ENCODE data around the gene KCTD11. TPM values are rescaled to one million over a fixed set of nuclear protein-coding genes. Genes with fewer than 3 reads are reported as not detected.

Gene KCTD11
- total RNA-seq, 2 experiments from 2014 or later = 5.0 to 6.1 TPM

GRCh38 chr17:7391307-7391706 is 39.3 kb downstream of the KCTD11 start:
- ChIA-PET CTCF (no interaction called here), POLR2A (no interaction called here)
- ATAC-seq (no peak), DNase-seq (no peak)
- peaks cover 26% of the 10 kb centered on the region for H3K4me1 Mint-ChIP-seq
- intact Hi-C loops (cut with DNase I, micrococcal nuclease) = no loop called here
- peaks cover 27% of the 10 kb centered on the region for H3K36me3 Mint-ChIP-seq (ENCODE audit: low read depth)
- no peaks in the 10 kb centered on the region for H3K27me3 Mint-ChIP-seq
- H3K4me3 Mint-ChIP-seq = no peak overlapping the region
- no peak overlapping the region for H3K27ac Mint-ChIP-seq
- H3K9me3 Mint-ChIP-seq (ENCODE audit: low read depth) = no peaks in the 10 kb centered on the region

GRCh38 chr17:7392696-7393612 is 41.0 kb downstream of the KCTD11 start:
- peaks cover 26% of the 10 kb centered on the region for H3K4me1 Mint-ChIP-seq
- H3K4me3 Mint-ChIP-seq = peak overlapping the region; percentile 88
- intact Hi-C loops (cut with DNase I, micrococcal nuclease) = no loop called here
- POLR2A ChIA-PET = no interaction called here
- H3K27ac Mint-ChIP-seq = peak overlapping the region; percentile 31
- peaks cover 25% of the 10 kb centered on the region for H3K36me3 Mint-ChIP-seq (ENCODE audit: low read depth)
- DNase-seq (no peak), ATAC-seq (no peak)
- CTCF ChIA-PET = interaction anchor here (0.7 to 1.2 kb wide), 2 partner anchors 11 to 51 kb away, joined by 3 read pairs; no protein-coding TSS in a partner anchor
- no peaks in the 10 kb centered on the region for H3K27me3 Mint-ChIP-seq
- H3K9me3 Mint-ChIP-seq (ENCODE audit: low read depth) = no peaks in the 10 kb centered on the region

- Mint-ChIP-seq H3K36me3 (ENCODE audit: low read depth) (peaks cover 25% of the 10 kb centered on the region), H3K27me3 (no peaks in the 10 kb centered on the region), H3K4me3 (peak overlapping the region; percentile 88), H3K9me3 (ENCODE audit: low read depth) (no peaks in the 10 kb centered on the region), H3K27ac (peak overlapping the region; percentile 64), H3K4me1 (peaks cover 26% of the 10 kb centered on the region)
- ChIA-PET POLR2A (interaction anchor here (0.6 to 1.0 kb wide), 2 partner anchors 50 to 79 kb away, joined by 3 to 4 read pairs; no protein-coding TSS in a partner anchor), CTCF (interaction anchor here (0.6 to 1.3 kb wide), 7 partner anchors 9 to 199 kb away, joined by 3 to 4 read pairs (median 3); partner anchors contain the start of gene TMEM256)
- intact Hi-C loops (cut with DNase I, micrococcal nuclease) = loop anchor here (1.0 to 2.0 kb wide), 13 partner anchors 10 to 293 kb away; partner anchors contain the start of genes TMEM256 (in 2 of the 2), ELP5 (in 1 of the 2), NEURL4 (in 1 of the 2) and POLR2A (in 1 of the 2)
- ATAC-seq = peak; percentile 57
- peak; percentile 73 for DNase-seq
Measured at GRCh38 chr17:7393613-7394451, 41.9 kb downstream of the KCTD11 start.

GRCh38 chr17:7394452-7395191 is 42.7 kb downstream of the KCTD11 start, which contains the start of gene PLSCR3:
PLSCR3 (minus strand) TSS chr17:7394525; CDS start chr17:7394110, 415 bp downstream.
- H3K36me3 Mint-ChIP-seq (ENCODE audit: low read depth) = peaks cover 23% of the 10 kb centered on the region
- DNase-seq (peak; percentile 90), ATAC-seq (peak; percentile 86)
- ChIA-PET POLR2A (interaction anchor here (0.6 to 1.0 kb wide), 2 partner anchors 49 to 80 kb away, joined by 3 to 4 read pairs; no protein-coding TSS in a partner anchor), CTCF (interaction anchor here (0.6 to 1.3 kb wide), 6 partner anchors 8 to 198 kb away, joined by 3 to 4 read pairs (median 3); partner anchors contain the start of gene TMEM256)
- peak within 1 kb of the TSS; percentile 95 for H3K27ac Mint-ChIP-seq
- peaks cover 26% of the 10 kb centered on the region for H3K4me1 Mint-ChIP-seq
- no peaks in the 10 kb centered on the region for H3K27me3 Mint-ChIP-seq
- H3K4me3 Mint-ChIP-seq = peak within 1 kb of the TSS; percentile 88
- intact Hi-C loops (cut with DNase I, micrococcal nuclease) = loop anchor here (1.0 to 2.0 kb wide), 13 partner anchors 10 to 292 kb away; partner anchors contain the start of genes TMEM256 (in 2 of the 2), ELP5 (in 1 of the 2), NEURL4 (in 1 of the 2) and POLR2A (in 1 of the 2)
- no peaks in the 10 kb centered on the region for H3K9me3 Mint-ChIP-seq (ENCODE audit: low read depth)

GRCh38 chr17:7396147-7396546 is 44.2 kb downstream of the KCTD11 start:
- H3K27me3 Mint-ChIP-seq = no peaks in the 10 kb centered on the region
- intact Hi-C loops (cut with DNase I, micrococcal nuclease) = no loop called here
- peaks cover 16% of the 10 kb centered on the region for H3K36me3 Mint-ChIP-seq (ENCODE audit: low read depth)
- ChIA-PET POLR2A (no interaction called here), CTCF (no interaction called here)
- no peaks in the 10 kb centered on the region for H3K9me3 Mint-ChIP-seq (ENCODE audit: low read depth)
- H3K4me1 Mint-ChIP-seq = peaks cover 22% of the 10 kb centered on the region
- peak overlapping the region; percentile 6 for H3K4me3 Mint-ChIP-seq
- DNase-seq (no peak), ATAC-seq (no peak)
- no peak overlapping the region for H3K27ac Mint-ChIP-seq

- Mint-ChIP-seq H3K36me3 (ENCODE audit: low read depth) (peaks cover 2% of the 10 kb centered on the region), H3K4me3 (no peak overlapping the region), H3K9me3 (ENCODE audit: low read depth) (no peaks in the 10 kb centered on the region), H3K4me1 (peaks cover 12% of the 10 kb centered on the region), H3K27me3 (no peaks in the 10 kb centered on the region), H3K27ac (no peak overlapping the region)
- ATAC-seq (no peak), DNase-seq (no peak)
- ChIA-PET CTCF (interaction anchor here (1.5 kb wide), 1 partner anchor 43 kb away, joined by 4 read pairs; no protein-coding TSS in a partner anchor), POLR2A (no interaction called here)
- intact Hi-C loops (cut with DNase I, micrococcal nuclease) = no loop called here
Measured at GRCh38 chr17:7398612-7399011, 46.6 kb downstream of the KCTD11 start.

- Mint-ChIP-seq H3K36me3 (ENCODE audit: low read depth) (peaks cover 2% of the 10 kb centered on the region), H3K4me3 (peak overlapping the region; percentile 89), H3K27ac (peak overlapping the region; percentile 77), H3K9me3 (ENCODE audit: low read depth) (no peaks in the 10 kb centered on the region), H3K4me1 (peaks cover 16% of the 10 kb centered on the region), H3K27me3 (peaks cover 2% of the 10 kb centered on the region)
- DNase-seq = peak; percentile 42
- intact Hi-C loops (cut with DNase I, micrococcal nuclease) = loop anchor here in 1 of 2 experiments (5.0 kb wide), 2 partner anchors 366 to 439 kb away; partner anchors contain the start of gene SLC16A13
- POLR2A ChIA-PET = interaction anchor here (0.6 to 2.1 kb wide), 6 partner anchors 19 to 284 kb away, joined by 3 to 13 read pairs (median 3); partner anchors contain the start of genes TMEM102, TP53 and WRAP53
- CTCF ChIA-PET = interaction anchor here (0.6 to 1.5 kb wide), 5 partner anchors 9 to 113 kb away, joined by 3 to 13 read pairs (median 5); partner anchors contain the start of genes PLSCR3, TMEM102 and TMEM95
- no peak for ATAC-seq
Measured at GRCh38 chr17:7403043-7403726, 51.2 kb downstream of the KCTD11 start.

GRCh38 chr17:7403727-7403976 is 51.7 kb downstream of the KCTD11 start:
- DNase-seq (no peak), ATAC-seq (no peak)
- H3K36me3 Mint-ChIP-seq (ENCODE audit: low read depth) = peaks cover 2% of the 10 kb centered on the region
- ChIA-PET POLR2A (interaction anchor here (1.0 to 2.1 kb wide), 5 partner anchors 33 to 283 kb away, joined by 3 to 13 read pairs (median 6); partner anchors contain the start of genes POLR2A, TMEM102, TP53 and WRAP53), CTCF (interaction anchor here (0.6 to 1.5 kb wide), 7 partner anchors 9 to 52 kb away, joined by 3 to 13 read pairs (median 3); partner anchors contain the start of genes PLSCR3, TMEM102 and TMEM95)
- no peaks in the 10 kb centered on the region for H3K9me3 Mint-ChIP-seq (ENCODE audit: low read depth)
- peaks cover 2% of the 10 kb centered on the region for H3K27me3 Mint-ChIP-seq
- intact Hi-C loops (cut with DNase I, micrococcal nuclease) = loop anchor here in 1 of 2 experiments (5.0 kb wide), 2 partner anchors 366 to 439 kb away; partner anchors contain the start of gene SLC16A13
- peaks cover 16% of the 10 kb centered on the region for H3K4me1 Mint-ChIP-seq
- H3K4me3 Mint-ChIP-seq = peak overlapping the region; percentile 89
- peak overlapping the region; percentile 77 for H3K27ac Mint-ChIP-seq

- peaks cover 2% of the 10 kb centered on the region for H3K27me3 Mint-ChIP-seq
- H3K9me3 Mint-ChIP-seq (ENCODE audit: low read depth) = no peaks in the 10 kb centered on the region
- peak within 1 kb of the TSS; percentile 89 for H3K4me3 Mint-ChIP-seq
- DNase-seq = peak; percentile 99
- H3K36me3 Mint-ChIP-seq (ENCODE audit: low read depth) = peaks cover 2% of the 10 kb centered on the region
- peak within 1 kb of the TSS; percentile 92 for H3K27ac Mint-ChIP-seq
- CTCF ChIA-PET = interaction anchor here (0.5 to 1.5 kb wide), 10 partner anchors 10 to 453 kb away, joined by 3 to 13 read pairs (median 3); partner anchors contain the start of genes CYB5D1, NAA38, PLSCR3 and TMEM102
- POLR2A ChIA-PET = interaction anchor here (0.5 to 2.1 kb wide), 7 partner anchors 32 to 283 kb away, joined by 3 to 13 read pairs (median 3); partner anchors contain the start of genes POLR2A, TMEM102, TP53 and WRAP53
- intact Hi-C loops (cut with DNase I, micrococcal nuclease) = loop anchor here (1.0 to 5.0 kb wide), 21 partner anchors 10 to 529 kb away; partner anchors contain the start of genes PLSCR3 (in 2 of the 2), POLR2A (in 2 of the 2), TMEM102 (in 2 of the 2) and CNTROB (in 1 of the 2)
- ATAC-seq = peak; percentile 94
- H3K4me1 Mint-ChIP-seq = peaks cover 16% of the 10 kb centered on the region
Measured at GRCh38 chr17:7403977-7404736, 52.2 kb downstream of the KCTD11 start, which contains the start of gene TMEM256. TMEM256 (minus strand) TSS chr17:7404097; CDS start chr17:7404084, 13 bp downstream.

All from activated CD4-positive, alpha-beta T cell treated with anti-CD3 and anti-CD28 coated beads for 36 hours (primary cell).